ENCODE measurements around the gene UMODL1. TPM values are rescaled to one million over a fixed set of nuclear protein-coding genes. Genes with fewer than 3 reads are reported as not detected.

Gene UMODL1
- total and polyA plus RNA-seq, 2 experiments from 2014 or later, result not detected

DNA sequence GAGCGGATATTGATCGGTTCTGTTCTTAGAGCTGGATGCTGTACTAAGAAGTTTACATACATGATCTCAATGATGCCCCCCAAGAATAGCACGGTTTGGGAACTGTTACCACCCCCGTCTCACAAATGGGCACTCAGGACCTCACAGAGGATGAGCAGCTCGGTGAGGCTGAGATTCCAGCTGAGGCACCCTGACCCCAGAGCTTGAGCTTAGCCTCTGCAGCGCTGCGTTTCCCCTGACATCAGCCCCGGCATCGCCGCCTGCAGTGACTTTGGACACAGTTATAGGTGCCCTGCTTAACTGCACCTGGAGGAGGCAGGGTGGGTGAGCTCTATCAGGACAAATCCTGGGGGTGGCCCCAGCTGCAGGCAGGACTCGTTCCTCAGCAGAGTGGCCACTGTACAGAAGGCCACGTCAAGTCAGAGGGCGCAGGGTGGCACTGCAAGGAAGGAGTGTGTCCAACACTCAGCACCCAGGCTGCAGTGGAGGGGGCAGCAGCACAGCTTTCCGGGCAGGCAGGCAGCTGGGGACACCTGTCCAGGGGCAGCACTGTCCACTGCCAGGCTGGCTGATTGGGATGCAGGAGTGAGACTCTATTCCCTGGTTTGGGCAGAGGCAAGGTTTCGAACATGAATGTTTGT lies 82.0 kb downstream of the UMODL1 start:
- no peak overlapping the region for H3K27ac ChIP-seq
- H3K36me3 ChIP-seq, result no peaks in the 10 kb centered on the region
- DNase-seq (ENCODE audit: low read depth in 1 of 2, low spot score in 1 of 2), result no peak
- no peaks in the 10 kb centered on the region for H3K4me1 ChIP-seq (ENCODE audit: low read depth)
- H3K27me3 ChIP-seq, result no peaks in the 10 kb centered on the region
- H3K4me3 ChIP-seq, result no peak overlapping the region
- no peaks in the 10 kb centered on the region for H3K9me3 ChIP-seq (ENCODE audit: low read depth)
- TF ChIP-seq CTCF (IDR thresholded peaks at IDR 0.05; ENCODE audit: low read depth, low read length), result no peak

DNA sequence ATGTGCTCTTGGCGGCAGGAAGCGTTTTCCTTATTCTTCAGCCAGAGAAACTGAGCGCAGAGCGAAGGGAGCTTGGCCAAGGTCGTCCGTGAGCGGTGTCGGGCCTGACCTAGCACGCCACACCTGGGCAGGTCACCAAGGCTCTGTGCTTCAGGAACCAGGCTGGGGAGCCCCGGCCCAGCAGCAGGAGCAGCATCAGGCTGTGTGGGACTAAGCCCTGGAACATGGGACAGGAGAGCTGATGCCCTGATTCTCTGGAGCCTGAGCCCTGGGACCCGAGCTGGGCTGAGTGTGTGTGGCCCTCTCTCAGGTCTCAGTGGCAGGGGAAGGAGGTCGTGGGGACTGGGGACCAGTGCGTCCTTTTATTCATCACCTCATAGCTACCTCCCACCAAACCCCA lies 82.6 kb downstream of the UMODL1 start:
- no peaks in the 10 kb centered on the region for H3K36me3 ChIP-seq
- H3K4me3 ChIP-seq, result no peak overlapping the region
- no peaks in the 10 kb centered on the region for H3K4me1 ChIP-seq (ENCODE audit: low read depth)
- DNase-seq (ENCODE audit: low read depth in 1 of 2, low spot score in 1 of 2), result no peak
- no peaks in the 10 kb centered on the region for H3K27me3 ChIP-seq
- H3K27ac ChIP-seq, result no peak overlapping the region
- no peak for TF ChIP-seq CTCF (IDR thresholded peaks at IDR 0.05; ENCODE audit: low read depth, low read length)
- H3K9me3 ChIP-seq (ENCODE audit: low read depth), result no peaks in the 10 kb centered on the region

DNA sequence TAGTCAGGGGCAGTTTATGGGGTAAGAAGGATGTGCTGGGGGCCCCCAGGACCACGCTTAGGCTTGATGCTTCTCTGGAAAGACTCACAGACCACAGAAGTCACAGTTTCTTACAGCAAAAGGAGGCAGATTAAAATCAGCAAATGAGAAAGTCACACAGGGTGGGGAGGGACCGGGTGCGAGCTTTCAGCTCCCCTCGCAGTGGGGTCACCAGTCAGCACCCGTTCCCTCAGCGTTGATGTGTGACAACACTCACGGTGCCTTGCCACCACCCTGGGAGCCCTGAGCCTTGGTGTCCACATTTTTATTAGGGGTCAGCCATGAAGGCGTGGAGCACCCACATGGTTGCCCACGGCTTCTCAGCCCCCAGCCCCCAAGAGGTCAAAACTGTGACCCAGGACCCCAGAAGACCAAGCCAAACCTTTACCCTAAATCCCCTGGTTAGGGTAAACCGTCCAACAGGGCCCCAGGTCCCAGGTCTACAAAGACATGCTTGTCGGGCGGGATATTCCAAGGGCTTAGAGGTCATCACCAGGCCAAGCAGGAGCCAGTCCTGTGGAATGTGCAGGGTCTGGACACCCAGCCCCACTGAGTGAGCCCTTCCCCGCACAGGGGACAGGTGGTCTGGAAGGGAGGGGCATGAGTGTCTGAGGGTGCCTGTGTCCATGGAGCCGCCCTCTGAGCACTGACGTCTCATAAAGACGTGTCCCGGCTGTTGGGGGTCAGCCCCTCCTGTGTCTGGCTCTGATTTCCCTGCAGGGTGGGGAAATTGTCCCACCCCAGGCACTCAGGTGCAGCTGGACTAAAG lies 83.3 kb downstream of the UMODL1 start:
- no peak overlapping the region for H3K4me3 ChIP-seq
- H3K36me3 ChIP-seq, result no peaks in the 10 kb centered on the region
- no peaks in the 10 kb centered on the region for H3K4me1 ChIP-seq (ENCODE audit: low read depth)
- H3K27ac ChIP-seq, result no peak overlapping the region
- TF ChIP-seq CTCF (IDR thresholded peaks at IDR 0.05; ENCODE audit: low read depth, low read length), result no peak
- no peaks in the 10 kb centered on the region for H3K27me3 ChIP-seq
- DNase-seq (ENCODE audit: low read depth in 1 of 2, low spot score in 1 of 2), result no peak
- no peaks in the 10 kb centered on the region for H3K9me3 ChIP-seq (ENCODE audit: low read depth)

DNA sequence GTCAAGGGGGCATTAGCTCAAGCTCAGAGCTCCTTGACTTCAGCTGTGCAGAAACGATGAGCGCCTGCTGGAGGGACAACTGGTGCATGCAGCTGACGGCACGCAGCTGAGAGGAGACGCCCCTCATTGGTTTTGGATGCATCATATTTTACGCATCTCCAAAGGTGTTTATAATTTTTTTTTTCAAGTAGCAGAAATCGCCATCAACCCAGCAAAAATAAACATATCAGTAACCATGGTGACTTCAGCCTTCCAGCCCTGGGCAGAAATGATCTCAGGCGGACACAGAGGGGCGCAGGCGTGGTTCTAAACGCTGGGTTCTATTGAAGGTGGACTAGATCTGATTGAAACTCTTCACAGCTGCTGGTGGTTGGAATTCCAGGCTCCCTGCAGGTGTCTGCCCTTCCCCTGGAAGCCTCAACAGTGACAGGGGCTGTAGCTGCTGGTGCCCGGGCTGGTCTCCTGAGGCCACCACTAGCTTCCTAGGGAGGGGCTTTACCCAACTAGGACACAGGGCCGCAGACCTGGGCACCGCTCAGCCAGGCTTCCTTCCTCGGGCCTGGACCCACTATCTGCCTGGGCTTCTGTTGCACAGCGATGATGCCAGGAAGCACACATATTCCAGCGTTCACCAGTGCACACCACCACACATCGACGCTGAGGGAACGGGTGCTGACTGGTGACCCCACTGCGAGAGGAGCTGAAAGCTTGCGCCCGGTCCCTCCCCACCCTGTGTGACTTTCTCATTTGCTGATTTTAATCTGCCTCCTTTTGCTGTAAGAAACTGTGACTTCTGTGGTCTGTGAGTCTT lies 84.1 kb downstream of the UMODL1 start:
- TF ChIP-seq CTCF (IDR thresholded peaks at IDR 0.05; ENCODE audit: low read depth, low read length), result no peak
- Histone ChIP-seq H3K27me3 (no peaks in the 10 kb centered on the region), H3K4me1 (ENCODE audit: low read depth) (no peaks in the 10 kb centered on the region), H3K36me3 (no peaks in the 10 kb centered on the region), H3K4me3 (no peak overlapping the region), H3K27ac (no peak overlapping the region), H3K9me3 (ENCODE audit: low read depth) (no peaks in the 10 kb centered on the region)
- no peak for DNase-seq (ENCODE audit: low read depth in 1 of 2, low spot score in 1 of 2)

- H3K9me3 ChIP-seq (ENCODE audit: low read depth), result no peaks in the 10 kb centered on the region
- H3K4me3 ChIP-seq, result no peak overlapping the region
- H3K36me3 ChIP-seq, result no peaks in the 10 kb centered on the region
- no peak for TF ChIP-seq CTCF (IDR thresholded peaks at IDR 0.05; ENCODE audit: low read depth, low read length)
- no peaks in the 10 kb centered on the region for H3K27me3 ChIP-seq
- DNase-seq (ENCODE audit: low read depth in 1 of 2, low spot score in 1 of 2), result peak in 1 of 2 donors; percentile 38
- H3K27ac ChIP-seq, result no peak overlapping the region
- no peaks in the 10 kb centered on the region for H3K4me1 ChIP-seq (ENCODE audit: low read depth)
Measured at GRCh38 chr21:42156690-42157605, 85.8 kb downstream of the UMODL1 start.

Data from cardiac muscle cell (in vitro differentiated cells and primary cell).